AG04449 (cell line): ENCODE measurements around the gene GPBAR1.
"Not testable (repeated sequence)": the region's sequence is repeated elsewhere in the genome, so short reads cannot be mapped to it uniquely, and the experiment has no call there.

Experiments
- CTCF ChIA-PET: fragments of 350-600 bp; formaldehyde crosslinking; extraction: SDS; loops from one replicate; lab custom pipeline; 2021; ENCODE audit warnings: antibody characterized with exemption; lab: Yijun Ruan, JAX
- POLR2A ChIA-PET: fragments of 400-600, 350-600 bp; formaldehyde crosslinking; extraction: SDS; loops from one replicate; lab custom pipeline; 2020; ENCODE audit warnings: antibody characterized with exemption, inconsistent platforms; lab: Yijun Ruan, JAX
- DNase-seq: peaks from one replicate; pipeline ENCODE4 v3.0.0-alpha.2; 2010; ENCODE audit warnings: low read depth, low spot score
- H3K4me3 ChIP-seq: 2 replicates; pipeline ENCODE4 v1.5.1; 2011; ENCODE audit warnings: low read depth, mild to moderate bottlenecking, control low read depth, low read length
- TF ChIP-seq, protein P1 (sequence below): IDR thresholded peaks from one replicate; pipeline ENCODE4 v1.5.1; 2011; ENCODE audit warnings: mild to moderate bottlenecking, moderate library complexity, low read length, control low read depth, inconsistent platforms; ENCODE audit not compliant: insufficient read depth; ENCODE audit errors: missing control alignments

The GPBAR1 gene

GRCh38 chr2:218305383-218305782 is 44.6 kb downstream of the GPBAR1 start:
- ChIA-PET POLR2A (no interaction called here), CTCF (interaction anchor here (4.9 to 7.2 kb wide), 2 partner anchors 12 to 50 kb away, joined by 37 to 92 read pairs; partner anchors contain the start of genes CATIP and TMBIM1)
- TF ChIP-seq, protein P1, sequence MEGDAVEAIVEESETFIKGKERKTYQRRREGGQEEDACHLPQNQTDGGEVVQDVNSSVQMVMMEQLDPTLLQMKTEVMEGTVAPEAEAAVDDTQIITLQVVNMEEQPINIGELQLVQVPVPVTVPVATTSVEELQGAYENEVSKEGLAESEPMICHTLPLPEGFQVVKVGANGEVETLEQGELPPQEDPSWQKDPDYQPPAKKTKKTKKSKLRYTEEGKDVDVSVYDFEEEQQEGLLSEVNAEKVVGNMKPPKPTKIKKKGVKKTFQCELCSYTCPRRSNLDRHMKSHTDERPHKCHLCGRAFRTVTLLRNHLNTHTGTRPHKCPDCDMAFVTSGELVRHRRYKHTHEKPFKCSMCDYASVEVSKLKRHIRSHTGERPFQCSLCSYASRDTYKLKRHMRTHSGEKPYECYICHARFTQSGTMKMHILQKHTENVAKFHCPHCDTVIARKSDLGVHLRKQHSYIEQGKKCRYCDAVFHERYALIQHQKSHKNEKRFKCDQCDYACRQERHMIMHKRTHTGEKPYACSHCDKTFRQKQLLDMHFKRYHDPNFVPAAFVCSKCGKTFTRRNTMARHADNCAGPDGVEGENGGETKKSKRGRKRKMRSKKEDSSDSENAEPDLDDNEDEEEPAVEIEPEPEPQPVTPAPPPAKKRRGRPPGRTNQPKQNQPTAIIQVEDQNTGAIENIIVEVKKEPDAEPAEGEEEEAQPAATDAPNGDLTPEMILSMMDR = no peak
- no peak for DNase-seq
- H3K4me3 ChIP-seq = no peak overlapping the region

GRCh38 chr2:218306184-218306920 is 45.5 kb downstream of the GPBAR1 start:
- POLR2A ChIA-PET = no interaction called here
- no peak for DNase-seq
- no peak overlapping the region for H3K4me3 ChIP-seq
- TF ChIP-seq, protein P1 = no peak
- CTCF ChIA-PET = interaction anchor here (1.1 to 7.2 kb wide), 7 partner anchors 11 to 89 kb away, joined by 3 to 92 read pairs (median 4); partner anchors contain the start of genes CATIP and TMBIM1

- no peak for DNase-seq
- TF ChIP-seq, protein P1 = no peak
- CTCF ChIA-PET = interaction anchor here (0.8 to 7.2 kb wide), 7 partner anchors 13 to 88 kb away, joined by 3 to 92 read pairs (median 4); partner anchors contain the start of genes CATIP and TMBIM1
- POLR2A ChIA-PET = no interaction called here
- H3K4me3 ChIP-seq = no peak overlapping the region
These were observed 46.7 kb downstream of the GPBAR1 start for GRCh38 chr2:218307415-218308090.

DNA sequence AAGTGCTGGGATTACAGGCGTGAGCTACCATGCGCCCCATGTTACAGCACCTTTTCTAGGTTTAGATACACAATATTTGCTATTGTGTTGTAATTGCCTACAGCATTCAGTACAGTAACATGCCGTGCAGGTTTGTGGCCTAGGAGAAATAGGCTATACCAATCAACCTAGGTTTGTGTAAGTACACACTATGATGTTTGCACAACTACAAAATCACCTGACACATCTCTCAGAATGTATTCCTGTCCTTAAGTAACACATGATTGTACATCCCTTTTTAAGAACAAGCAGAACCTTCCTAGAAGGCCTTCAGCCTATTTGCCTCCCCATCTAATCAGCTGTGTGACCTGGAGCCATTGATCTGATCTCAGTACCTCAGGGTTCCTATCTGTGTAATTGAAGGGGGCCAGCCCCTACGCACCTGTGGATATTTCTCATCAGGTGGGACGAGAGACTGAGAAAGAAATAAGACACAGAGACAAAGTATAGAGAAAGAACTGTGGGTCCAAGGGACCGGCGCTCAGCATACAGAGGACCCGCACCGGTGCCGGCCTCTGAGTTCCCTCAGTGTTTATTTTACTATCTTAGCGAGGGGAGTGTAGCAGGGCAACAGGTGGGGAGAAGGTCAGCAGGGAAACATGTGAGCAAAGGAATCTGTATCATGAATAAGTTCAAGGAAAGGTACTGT is 50.2 kb downstream of the GPBAR1 start:
- DNase-seq = no peak
- ChIA-PET CTCF (interaction anchor here (1.1 to 2.0 kb wide), 3 partner anchors 9 to 12 kb away, joined by 4 to 12 read pairs (median 7); no protein-coding TSS in a partner anchor), POLR2A (no interaction called here)
- TF ChIP-seq, protein P1 = no peak
- H3K4me3 ChIP-seq = no peak overlapping the region

GRCh38 chr2:218311541-218312266 is 50.9 kb downstream of the GPBAR1 start:
- not testable (repeated sequence) for DNase-seq, H3K4me3 ChIP-seq
- ChIA-PET POLR2A (interaction anchor here (0.6 kb wide), 1 partner anchor 86 kb away, joined by 3 read pairs; no protein-coding TSS in a partner anchor), CTCF (interaction anchor here (1.1 to 2.0 kb wide), 3 partner anchors 10 to 17 kb away, joined by 3 to 12 read pairs (median 7); no protein-coding TSS in a partner anchor)

DNA sequence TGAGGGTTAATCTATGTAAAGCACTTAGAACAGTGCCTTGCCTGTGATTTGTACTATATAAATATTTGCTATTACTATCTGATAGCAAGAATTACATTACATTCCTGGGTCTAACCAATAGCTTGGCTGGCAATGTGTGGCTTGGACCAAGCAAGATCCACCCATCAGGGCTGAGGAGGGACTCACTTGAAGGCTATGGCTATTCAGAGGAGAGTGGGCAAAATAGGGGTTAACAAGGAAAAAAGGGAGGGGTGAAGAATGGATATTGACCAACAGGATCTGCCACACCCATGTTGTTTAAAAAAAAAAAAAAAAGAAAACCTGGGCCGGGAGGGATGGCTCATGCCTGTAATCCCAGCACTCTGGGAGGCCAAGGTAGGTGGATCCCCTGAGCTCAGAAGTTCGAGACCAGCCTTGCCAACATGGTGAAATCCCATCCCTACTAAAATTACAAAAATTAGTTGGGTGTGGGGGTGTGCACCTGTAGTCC is 51.5 kb downstream of the GPBAR1 start:
- ChIA-PET CTCF (interaction anchor here (1.1 to 2.0 kb wide), 3 partner anchors 10 to 17 kb away, joined by 3 to 12 read pairs (median 7); no protein-coding TSS in a partner anchor), POLR2A (interaction anchor here (0.6 kb wide), 1 partner anchor 85 kb away, joined by 3 read pairs; no protein-coding TSS in a partner anchor)
- TF ChIP-seq, protein P1 = no peak
- no peak overlapping the region for H3K4me3 ChIP-seq
- DNase-seq = no peak
